ENCODE data around the gene HTRA1. TPM values are rescaled to one million over a fixed set of nuclear protein-coding genes. Genes with fewer than 3 reads are reported as not detected.

HTRA1 gene
- total and polyA plus RNA-seq, 9 of the 15 experiments (the other 6 are each of a cell fraction or from before 2014, with no cell fraction given), result 0.06 to 0.16 (median 0.13) TPM; not detected in 5

- TF ChIP-seq SP1 (CRISPR knock-in tag; IDR thresholded peaks at IDR 0.05) (no peak), RNF2 (IDR thresholded peaks at IDR 0.05) (no peak), XRCC4 (IDR thresholded peaks at IDR 0.05; ENCODE audit: extremely low read depth, insufficient read depth, insufficient read length) (no peak), HNRNPK (IDR thresholded peaks at IDR 0.05; ENCODE audit: low read depth, low read length, poor library complexity, severe bottlenecking) (no peak), ZNF316 (IDR thresholded peaks at IDR 0.05) (no peak)
- H3K4me1 ChIP-seq (replicated peaks in 1 of 2; ENCODE audit: control insufficient read depth in 2 of 2, insufficient read depth in 2 of 2, low read length in 2 of 2), result no peaks in the 10 kb centered on the region
- ChIA-PET POLR2A (no interaction called here), CTCF (ENCODE audit: low intra/inter-chr PET ratio) (no interaction called here)
- H2AFZ ChIP-seq (ENCODE audit: low read depth, low read length), result no peak overlapping the region
- H3K27ac ChIP-seq (ENCODE audit: extremely low read depth, low read depth, low read length), result no peak overlapping the region
- FAIRE-seq, result no peak
- in situ Hi-C loops (cut with MboI), result no loop called here
- no peak for ATAC-seq
- intact Hi-C loops (cut with micrococcal nuclease), result no loop called here
- no peak overlapping the region for H3K4me3 ChIP-seq
- 0% methylated on average over 3 of the region's 3 CpGs for WGBS (ENCODE audit: insufficient coverage, low coverage, missing lambda C conversion rate)
- no peaks in the 10 kb centered on the region for H3K36me3 ChIP-seq (ENCODE audit: control insufficient read depth, insufficient read depth, low read length)
- no TSS peak for BruUV-seq (replicated peaks)
- no peak overlapping the region for H3K9ac ChIP-seq (ENCODE audit: insufficient read depth in 1 of 2, low read depth in 2 of 2, low read length in 2 of 2)
- H3K9me3 ChIP-seq (replicated peaks; ENCODE audit: control insufficient read depth, insufficient read depth, low read depth, low read length), result no peaks in the 10 kb centered on the region
- no peaks in the 10 kb centered on the region for H3K79me2 ChIP-seq (ENCODE audit: control insufficient read depth, insufficient read depth, low read length)
- no peak for DNase-seq (ENCODE audit: extremely low read depth in 1 of 4, low spot score in 3 of 4)
- no peak overlapping the region for H3K4me2 ChIP-seq (ENCODE audit: insufficient read depth, low read length)
- H4K20me1 ChIP-seq (replicated peaks; ENCODE audit: control insufficient read depth, insufficient read depth, low read length), result no peaks in the 10 kb centered on the region
- H3K27me3 ChIP-seq (ENCODE audit: control insufficient read depth in 2 of 2, insufficient read depth in 2 of 2, low read length in 2 of 2), result no peaks in the 10 kb centered on the region
- H3K9me1 ChIP-seq (ENCODE audit: control insufficient read depth, insufficient read depth, low read length), result no peaks in the 10 kb centered on the region
These were observed 59.7 kb downstream of the HTRA1 start for GRCh38 chr10:122521011-122521410.

GRCh38 chr10:122524811-122525210 is 63.5 kb downstream of the HTRA1 start:
- H3K9me1 ChIP-seq (ENCODE audit: control insufficient read depth, insufficient read depth, low read length), result no peaks in the 10 kb centered on the region
- H3K27ac ChIP-seq (ENCODE audit: extremely low read depth, low read depth, low read length), result no peak overlapping the region
- H3K79me2 ChIP-seq (ENCODE audit: control insufficient read depth, insufficient read depth, low read length), result no peaks in the 10 kb centered on the region
- H3K4me2 ChIP-seq (ENCODE audit: insufficient read depth, low read length), result no peak overlapping the region
- no peaks in the 10 kb centered on the region for H3K27me3 ChIP-seq (ENCODE audit: control insufficient read depth in 2 of 2, insufficient read depth in 2 of 2, low read length in 2 of 2)
- ATAC-seq, result no peak
- in situ Hi-C loops (cut with MboI), result no loop called here
- ChIA-PET CTCF (ENCODE audit: low intra/inter-chr PET ratio) (no interaction called here), POLR2A (no interaction called here)
- no peaks in the 10 kb centered on the region for H3K9me3 ChIP-seq (replicated peaks; ENCODE audit: control insufficient read depth, insufficient read depth, low read depth, low read length)
- no peak overlapping the region for H3K9ac ChIP-seq (ENCODE audit: insufficient read depth in 1 of 2, low read depth in 2 of 2, low read length in 2 of 2)
- H3K4me3 ChIP-seq, result no peak overlapping the region
- no peaks in the 10 kb centered on the region for H4K20me1 ChIP-seq (replicated peaks; ENCODE audit: control insufficient read depth, insufficient read depth, low read length)
- H3K4me1 ChIP-seq (replicated peaks in 1 of 2; ENCODE audit: control insufficient read depth in 2 of 2, insufficient read depth in 2 of 2, low read length in 2 of 2), result no peaks in the 10 kb centered on the region
- no peaks in the 10 kb centered on the region for H3K36me3 ChIP-seq (ENCODE audit: control insufficient read depth, insufficient read depth, low read length)
- no TSS peak for BruUV-seq (replicated peaks)
- no peak overlapping the region for H2AFZ ChIP-seq (ENCODE audit: low read depth, low read length)
- no peak for DNase-seq (ENCODE audit: extremely low read depth in 1 of 4, low spot score in 3 of 4)
- WGBS (ENCODE audit: insufficient coverage, low coverage, missing lambda C conversion rate), result 0% methylated on average over 2 of the region's 3 CpGs
- intact Hi-C loops (cut with micrococcal nuclease), result no loop called here
- no peak for FAIRE-seq
- TF ChIP-seq ZFP36 (IDR thresholded peaks at IDR 0.05; ENCODE audit: low read depth, low read length, partially characterized antibody) (no peak), SAFB2 (IDR thresholded peaks at IDR 0.05; ENCODE audit: borderline replicate concordance, low read depth, low read length, severe bottlenecking) (no peak), ZNF146 (CRISPR knock-in tag; IDR thresholded peaks at IDR 0.05; ENCODE audit: unreplicated experiment) (no peak), MEIS2 (IDR thresholded peaks at IDR 0.05; ENCODE audit: partially characterized antibody) (no peak), RUNX1 (IDR thresholded peaks at IDR 0.05; ENCODE audit: low read depth) (no peak), KLF13 (tag; IDR thresholded peaks at IDR 0.05; ENCODE audit: borderline replicate concordance, low read depth) (no peak), MAZ (CRISPR knock-in tag; conservative IDR thresholded peaks at IDR 0.05 in 1 of 2, IDR thresholded peaks at IDR 0.05 in 1 of 2) (no peak), ZNF41 (CRISPR knock-in tag; conservative IDR thresholded peaks at IDR 0.05) (no peak)

Measured in K562 (cell line).